ENCODE measurements around the gene TMEM184A. TPM values are rescaled to one million over a fixed set of nuclear protein-coding genes. Genes with fewer than 3 reads are reported as not detected.

TMEM184A gene
- total RNA-seq, 2 donors from 2014 or later, result 4.6 to 5.1 TPM

DNA sequence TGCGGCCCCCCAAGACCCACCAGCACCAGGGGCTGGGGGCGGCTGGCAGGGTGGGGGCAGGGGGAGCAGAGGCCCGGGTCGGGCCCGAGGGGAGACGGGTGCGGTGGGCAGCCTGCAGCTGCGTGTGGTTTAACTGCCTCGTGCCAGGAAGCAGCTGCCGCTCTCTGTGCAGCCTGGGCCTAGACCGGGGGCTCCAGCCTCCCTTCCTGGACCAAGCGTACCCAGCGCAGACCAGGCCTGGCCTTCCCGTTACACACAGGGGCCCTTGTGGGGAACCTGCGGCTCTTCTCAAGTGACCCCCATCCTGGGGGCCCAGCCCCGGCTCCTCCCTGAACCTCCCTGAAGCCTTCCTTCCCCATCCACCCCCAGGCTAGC is 45.2 kb downstream of the TMEM184A start:
- Mint-ChIP-seq H3K9me3 (no peaks in the 10 kb centered on the region), H3K4me3 (no peak overlapping the region), H3K36me3 (ENCODE audit: low read depth) (no peaks in the 10 kb centered on the region), H3K4me1 (peaks cover 3% of the 10 kb centered on the region), H3K27ac (no peak overlapping the region), H3K27me3 (ENCODE audit: insufficient read depth) (no peaks in the 10 kb centered on the region)
- no peak overlapping the region for H3K4me3 ChIP-seq (ENCODE audit: low read length)
- H3K27me3 ChIP-seq (ENCODE audit: control insufficient read depth, insufficient read depth, low read length, poor library complexity, severe bottlenecking), result no peaks in the 10 kb centered on the region
- H3K36me3 ChIP-seq (ENCODE audit: control insufficient read depth, insufficient read depth, low read length), result no peaks in the 10 kb centered on the region
- H3K27ac ChIP-seq (ENCODE audit: low read depth, low read length), result no peak overlapping the region
- TF ChIP-seq, protein P1, sequence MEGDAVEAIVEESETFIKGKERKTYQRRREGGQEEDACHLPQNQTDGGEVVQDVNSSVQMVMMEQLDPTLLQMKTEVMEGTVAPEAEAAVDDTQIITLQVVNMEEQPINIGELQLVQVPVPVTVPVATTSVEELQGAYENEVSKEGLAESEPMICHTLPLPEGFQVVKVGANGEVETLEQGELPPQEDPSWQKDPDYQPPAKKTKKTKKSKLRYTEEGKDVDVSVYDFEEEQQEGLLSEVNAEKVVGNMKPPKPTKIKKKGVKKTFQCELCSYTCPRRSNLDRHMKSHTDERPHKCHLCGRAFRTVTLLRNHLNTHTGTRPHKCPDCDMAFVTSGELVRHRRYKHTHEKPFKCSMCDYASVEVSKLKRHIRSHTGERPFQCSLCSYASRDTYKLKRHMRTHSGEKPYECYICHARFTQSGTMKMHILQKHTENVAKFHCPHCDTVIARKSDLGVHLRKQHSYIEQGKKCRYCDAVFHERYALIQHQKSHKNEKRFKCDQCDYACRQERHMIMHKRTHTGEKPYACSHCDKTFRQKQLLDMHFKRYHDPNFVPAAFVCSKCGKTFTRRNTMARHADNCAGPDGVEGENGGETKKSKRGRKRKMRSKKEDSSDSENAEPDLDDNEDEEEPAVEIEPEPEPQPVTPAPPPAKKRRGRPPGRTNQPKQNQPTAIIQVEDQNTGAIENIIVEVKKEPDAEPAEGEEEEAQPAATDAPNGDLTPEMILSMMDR (conservative IDR thresholded peaks at IDR 0.05), result no peak
- 93 to 94% methylated on average over 6 to 16 of the region's 16 CpGs for WGBS, 2 experiments (ENCODE audit: insufficient coverage in 1 of 2, insufficient read length in 1 of 2)
- DNase-seq, result no peak
- no peak overlapping the region for H3K9ac ChIP-seq (ENCODE audit: extremely low read depth, low read length, poor library complexity, severe bottlenecking)
- H3K9me3 ChIP-seq (ENCODE audit: control insufficient read depth, low read length), result no peaks in the 10 kb centered on the region
- no peaks in the 10 kb centered on the region for H3K4me1 ChIP-seq (ENCODE audit: control insufficient read depth, insufficient read depth, low read length)

DNA sequence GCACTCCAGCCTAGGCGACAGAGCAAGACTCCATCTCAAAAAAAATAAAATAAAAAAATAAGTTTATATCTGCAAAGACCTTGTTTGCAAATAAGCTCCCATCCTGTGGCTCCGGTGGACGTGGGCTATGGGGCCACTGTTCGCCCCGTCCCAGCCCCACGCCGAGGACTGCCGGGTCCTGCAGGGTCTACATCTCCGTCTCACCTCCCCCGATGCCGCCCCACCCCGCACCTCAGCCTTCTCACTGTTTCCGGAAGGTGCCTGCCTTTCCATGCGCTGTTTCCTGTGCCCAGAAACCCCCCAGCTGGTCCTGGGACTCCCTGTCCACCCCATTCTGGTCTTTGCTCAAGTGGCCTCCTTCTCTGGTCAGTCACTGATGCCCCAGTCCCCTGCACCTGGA is 46.8 kb downstream of the TMEM184A start:
- Mint-ChIP-seq H3K36me3 (ENCODE audit: low read depth) (no peaks in the 10 kb centered on the region), H3K9me3 (no peaks in the 10 kb centered on the region), H3K27ac (no peak overlapping the region), H3K4me3 (no peak overlapping the region), H3K27me3 (ENCODE audit: insufficient read depth) (no peaks in the 10 kb centered on the region), H3K4me1 (peaks cover 3% of the 10 kb centered on the region)
- no peaks in the 10 kb centered on the region for H3K27me3 ChIP-seq (ENCODE audit: control insufficient read depth, insufficient read depth, low read length, poor library complexity, severe bottlenecking)
- WGBS, 2 experiments (ENCODE audit: insufficient coverage in 1 of 2, insufficient read length in 1 of 2), result 93 to 97% methylated on average over 5 to 14 of the region's 14 CpGs
- H3K9me3 ChIP-seq (ENCODE audit: control insufficient read depth, low read length), result no peaks in the 10 kb centered on the region
- H3K36me3 ChIP-seq (ENCODE audit: control insufficient read depth, insufficient read depth, low read length), result no peaks in the 10 kb centered on the region
- H3K4me3 ChIP-seq (ENCODE audit: low read length), result no peak overlapping the region
- DNase-seq, result no peak
- H3K27ac ChIP-seq (ENCODE audit: low read depth, low read length), result no peak overlapping the region
- no peaks in the 10 kb centered on the region for H3K4me1 ChIP-seq (ENCODE audit: control insufficient read depth, insufficient read depth, low read length)
- TF ChIP-seq, protein P1 (conservative IDR thresholded peaks at IDR 0.05), result no peak
- no peak overlapping the region for H3K9ac ChIP-seq (ENCODE audit: extremely low read depth, low read length, poor library complexity, severe bottlenecking)

DNA sequence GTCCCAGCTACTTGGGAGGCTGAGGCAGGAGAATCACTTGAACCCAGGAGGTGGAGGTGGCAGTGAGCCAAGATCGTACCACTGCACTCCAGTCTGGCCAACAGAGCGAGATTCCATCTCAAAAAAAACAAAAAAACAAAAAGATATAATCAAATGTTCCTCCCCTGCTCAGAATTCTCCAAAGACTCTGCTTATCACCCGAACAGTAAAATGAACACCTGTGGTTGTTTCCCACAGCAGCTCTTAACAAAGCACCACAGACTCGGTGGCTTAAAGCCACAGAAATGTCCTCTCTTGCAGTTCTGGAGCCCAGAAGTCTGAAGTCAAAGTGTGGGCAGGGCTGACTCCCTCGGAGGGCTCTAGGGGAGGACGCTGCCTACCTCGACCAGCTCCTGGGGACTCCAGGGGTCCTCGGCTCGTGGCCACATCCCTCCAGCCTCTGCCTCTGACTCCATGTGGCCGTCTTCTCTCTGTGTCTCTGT is 47.7 kb downstream of the TMEM184A start:
- H3K27ac ChIP-seq (ENCODE audit: low read depth, low read length), result no peak overlapping the region
- TF ChIP-seq, protein P1 (conservative IDR thresholded peaks at IDR 0.05), result no peak
- H3K9me3 Mint-ChIP-seq, result no peaks in the 10 kb centered on the region
- no peak overlapping the region for H3K4me3 Mint-ChIP-seq
- H3K9me3 ChIP-seq (ENCODE audit: control insufficient read depth, low read length), result no peaks in the 10 kb centered on the region
- 86 to 90% methylated on average over 9 to 10 of the region's 10 CpGs for WGBS, 2 experiments (ENCODE audit: insufficient coverage in 1 of 2, insufficient read length in 1 of 2)
- H3K36me3 Mint-ChIP-seq (ENCODE audit: low read depth), result no peaks in the 10 kb centered on the region
- H3K9ac ChIP-seq (ENCODE audit: extremely low read depth, low read length, poor library complexity, severe bottlenecking), result no peak overlapping the region
- DNase-seq, result no peak
- no peaks in the 10 kb centered on the region for H3K27me3 Mint-ChIP-seq (ENCODE audit: insufficient read depth)
- peaks cover 3% of the 10 kb centered on the region for H3K4me1 Mint-ChIP-seq
- no peaks in the 10 kb centered on the region for H3K36me3 ChIP-seq (ENCODE audit: control insufficient read depth, insufficient read depth, low read length)
- H3K27me3 ChIP-seq (ENCODE audit: control insufficient read depth, insufficient read depth, low read length, poor library complexity, severe bottlenecking), result no peaks in the 10 kb centered on the region
- H3K4me1 ChIP-seq (ENCODE audit: control insufficient read depth, insufficient read depth, low read length), result no peaks in the 10 kb centered on the region
- H3K4me3 ChIP-seq (ENCODE audit: low read length), result no peak overlapping the region
- no peak overlapping the region for H3K27ac Mint-ChIP-seq
